NAMALWA (cell line): ENCODE data around the gene UBE2Z.
"Not testable (repeated sequence)": the region's sequence is repeated elsewhere in the genome, so short reads cannot be mapped to it uniquely, and the experiment has no call there.

ENCODE experiments used
- DNase-seq: peaks from one replicate; pipeline ENCODE4 v3.0.0-alpha.2; 2015; ENCODE audit warnings: low spot score

Gene UBE2Z

DNA sequence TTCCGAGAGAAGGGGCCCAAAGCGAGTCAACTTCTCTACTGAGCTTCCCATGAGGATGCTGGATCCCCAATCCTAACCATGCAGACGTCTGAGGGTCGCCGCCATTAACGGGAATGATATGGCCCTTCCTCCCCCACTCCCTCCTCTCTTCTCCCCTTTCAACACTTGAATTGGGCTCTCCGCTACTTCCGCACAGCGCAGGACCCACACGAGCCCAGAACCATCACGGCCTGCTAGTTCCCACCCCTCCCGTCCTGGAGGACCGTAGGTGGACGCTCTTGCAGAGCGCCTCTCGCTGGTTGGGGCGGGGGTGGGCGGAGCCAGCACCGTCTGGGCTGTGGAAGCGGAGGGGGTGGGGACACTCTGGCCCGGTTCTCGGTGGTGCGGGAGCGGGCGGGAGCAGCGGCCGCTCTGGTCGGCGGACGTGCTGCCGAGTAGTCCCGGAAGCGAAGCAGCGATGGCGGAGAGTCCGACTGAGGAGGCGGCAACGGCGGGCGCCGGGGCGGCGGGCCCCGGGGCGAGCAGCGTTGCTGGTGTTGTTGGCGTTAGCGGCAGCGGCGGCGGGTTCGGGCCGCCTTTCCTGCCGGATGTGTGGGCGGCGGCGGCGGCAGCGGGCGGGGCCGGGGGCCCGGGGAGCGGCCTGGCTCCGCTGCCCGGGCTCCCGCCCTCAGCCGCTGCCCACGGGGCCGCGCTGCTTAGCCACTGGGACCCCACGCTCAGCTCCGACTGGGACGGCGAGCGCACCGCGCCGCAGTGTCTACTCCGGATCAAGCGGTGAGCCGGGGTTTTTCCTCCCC is at the start of gene UBE2Z:
UBE2Z (plus strand) TSS at position 361 of the 797 bp plus-strand sequence; CDS start at position 458, 97 bp downstream.
- peak; percentile 94 for DNase-seq

DNA sequence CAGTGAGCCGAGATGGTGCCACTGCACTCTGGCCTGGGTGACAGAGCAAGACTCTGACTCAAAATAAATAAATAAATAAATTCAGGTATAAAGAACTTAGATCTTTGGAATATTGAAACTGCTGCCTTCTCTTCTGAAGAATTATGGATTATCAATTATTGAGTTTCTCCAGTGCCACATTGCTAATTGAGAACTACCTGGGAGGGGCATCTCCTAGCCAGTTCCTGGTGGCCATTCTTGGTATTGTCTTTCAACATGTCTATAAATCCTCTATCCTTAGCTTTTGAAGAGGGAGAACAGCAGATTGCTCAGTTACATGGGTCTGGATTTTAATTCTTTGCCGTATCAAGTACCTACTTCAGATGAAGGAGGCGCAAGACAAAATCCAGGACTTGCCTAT is 48.2 kb upstream of the UBE2Z start:
- no peak for DNase-seq

DNA sequence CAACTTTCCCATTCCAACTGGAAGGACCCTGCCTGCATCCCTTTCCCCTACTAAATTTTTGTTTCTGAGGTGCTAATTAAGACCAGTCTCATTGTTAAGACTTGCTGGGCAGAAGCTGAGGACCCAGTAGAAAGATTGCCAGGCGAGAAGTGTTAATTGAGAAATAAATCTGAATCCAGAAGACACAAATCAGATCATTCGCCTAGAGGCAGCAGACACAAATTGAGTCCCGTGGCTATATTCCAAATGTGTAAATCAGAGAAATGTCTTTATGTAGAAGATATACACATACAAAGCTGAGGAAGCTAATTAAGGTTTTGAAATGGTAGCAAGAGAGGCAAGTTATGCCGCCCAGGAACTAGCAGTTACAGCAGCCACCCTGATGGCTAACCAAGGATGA is 47.8 kb upstream of the UBE2Z start:
- no peak for DNase-seq

DNA sequence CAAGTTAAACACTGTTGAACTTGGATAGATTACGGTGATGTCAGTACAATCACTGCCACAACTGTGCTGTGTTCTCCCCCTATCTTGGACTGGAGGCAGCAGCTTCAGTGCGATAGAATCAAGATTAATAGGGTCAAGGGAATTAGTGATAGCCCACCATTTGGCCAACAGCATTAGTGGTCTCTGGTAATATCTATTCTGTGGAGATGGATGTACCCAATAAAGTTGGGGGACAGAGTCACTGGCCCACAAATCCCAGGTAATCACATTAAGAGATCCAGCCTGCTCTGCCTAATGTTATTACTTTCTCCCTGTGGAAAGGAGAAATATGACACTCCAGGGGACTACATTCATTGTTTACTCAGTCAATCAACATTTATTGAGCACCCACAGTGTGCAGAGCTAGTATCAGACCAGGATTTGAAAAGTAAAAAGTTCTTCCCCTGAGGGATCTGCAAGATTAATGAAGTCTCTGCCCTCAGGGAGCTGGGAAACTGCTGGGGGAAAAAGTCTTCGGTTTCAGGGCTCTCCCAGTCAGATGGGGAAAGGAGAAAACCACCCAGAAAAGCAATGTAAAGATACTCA is 39.2 kb upstream of the UBE2Z start:
- no peak for DNase-seq

DNA sequence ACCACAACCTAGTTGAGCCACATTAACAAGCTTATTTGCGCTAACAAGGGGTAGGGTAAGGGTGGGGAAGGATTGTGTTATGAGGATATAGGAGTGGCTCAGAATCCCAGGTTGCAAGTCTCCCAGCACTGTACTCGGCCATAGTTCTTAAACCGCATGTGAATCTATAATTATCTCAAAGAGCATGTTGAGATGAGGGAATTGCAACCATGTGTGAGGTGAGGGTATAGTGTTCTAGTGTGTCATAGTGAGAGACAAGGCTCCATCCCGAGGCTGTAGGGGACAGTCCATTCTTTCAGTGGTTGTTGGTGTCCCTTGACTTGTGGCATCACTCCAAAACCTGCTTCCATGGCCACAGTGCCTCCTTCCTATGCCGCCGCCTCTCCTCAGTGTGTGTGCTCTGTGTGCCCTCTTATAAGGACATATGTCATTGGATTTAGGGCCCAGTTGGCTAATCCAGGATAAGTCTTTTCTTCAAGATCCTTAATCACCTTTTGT is 38.3 kb upstream of the UBE2Z start:
- DNase-seq = no peak

DNA sequence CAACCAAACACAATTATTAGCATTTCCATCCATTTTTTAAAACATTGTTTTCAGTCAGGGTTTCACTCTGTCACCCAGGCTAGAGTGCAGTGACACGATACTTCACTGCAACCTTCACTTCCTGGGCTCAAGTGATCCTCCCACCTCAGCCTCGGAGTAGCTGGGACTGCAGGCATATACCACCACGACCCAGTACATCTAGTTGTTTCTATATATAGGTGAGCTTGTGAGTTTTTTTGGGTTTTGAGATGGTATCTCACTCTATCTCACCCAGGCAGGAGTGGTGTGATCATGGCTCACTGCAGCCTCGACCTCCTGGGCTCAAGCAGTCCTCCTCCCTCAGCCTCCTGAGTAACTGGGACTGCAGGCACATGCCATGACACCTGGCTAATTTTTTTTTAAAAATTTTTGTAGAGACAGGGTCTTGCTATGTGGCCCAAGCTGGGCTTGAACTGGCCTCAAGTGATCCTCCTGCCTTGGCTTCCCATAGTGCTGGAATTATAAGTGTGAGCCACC is 37.1 kb upstream of the UBE2Z start:
- DNase-seq = no peak

DNA sequence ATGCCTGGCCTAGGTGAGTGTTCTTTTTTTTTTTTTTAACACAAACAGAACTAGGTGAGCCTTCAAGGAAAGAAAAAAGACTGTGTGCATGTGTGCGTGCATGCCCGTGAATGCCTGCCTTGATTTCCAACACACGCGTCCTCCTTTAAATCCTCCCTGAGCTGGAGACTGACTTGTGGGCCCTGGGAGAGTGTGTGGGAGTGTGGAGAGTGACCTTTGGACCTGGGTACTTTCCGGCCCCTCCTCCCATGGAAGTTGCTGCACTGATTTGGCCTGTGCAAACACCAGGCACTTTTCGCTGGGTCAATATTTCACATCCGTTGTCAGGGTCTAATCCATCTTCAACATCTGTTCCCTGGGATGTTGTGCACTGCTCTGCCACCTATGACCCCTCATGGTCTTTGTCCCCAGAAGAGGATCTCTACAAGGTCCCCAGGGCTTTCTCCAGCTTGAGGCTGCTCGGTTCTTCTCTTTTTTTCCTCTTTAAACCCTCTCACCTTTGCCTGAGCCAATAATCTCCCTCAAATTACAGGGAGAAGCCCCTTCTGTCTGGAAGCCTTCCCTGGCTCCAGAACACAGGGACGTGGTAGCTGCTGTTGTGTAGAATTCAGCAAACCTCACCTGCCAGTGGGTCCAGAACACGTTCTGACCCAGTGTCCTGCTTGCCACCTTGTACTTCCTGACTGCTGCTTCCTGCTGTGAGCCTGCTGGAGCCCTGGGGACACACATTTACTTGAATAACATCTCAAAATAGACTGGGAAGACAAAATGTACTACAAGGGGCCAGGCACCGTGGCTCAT is 36.5 kb upstream of the UBE2Z start:
- no peak for DNase-seq

DNA sequence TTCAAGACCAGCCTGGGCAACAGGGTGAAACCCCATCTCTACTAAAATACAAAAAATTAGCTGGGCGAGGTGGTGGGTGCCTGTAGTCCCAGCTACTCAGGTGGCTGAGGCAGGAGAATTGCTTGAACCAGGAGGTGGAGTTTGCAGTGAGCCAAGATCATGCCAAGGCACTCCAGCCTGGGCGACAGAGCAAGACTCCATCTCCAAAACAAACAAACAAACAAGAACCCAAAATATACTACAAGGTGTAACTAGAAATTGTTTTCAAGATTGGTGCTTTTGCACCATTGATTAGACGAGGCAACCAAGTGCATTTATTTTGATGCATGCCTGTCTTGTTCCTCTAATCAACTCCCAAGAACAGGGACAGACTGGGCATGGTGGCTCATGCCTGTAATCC is 35.8 kb upstream of the UBE2Z start:
- not testable (repeated sequence) for DNase-seq

DNA sequence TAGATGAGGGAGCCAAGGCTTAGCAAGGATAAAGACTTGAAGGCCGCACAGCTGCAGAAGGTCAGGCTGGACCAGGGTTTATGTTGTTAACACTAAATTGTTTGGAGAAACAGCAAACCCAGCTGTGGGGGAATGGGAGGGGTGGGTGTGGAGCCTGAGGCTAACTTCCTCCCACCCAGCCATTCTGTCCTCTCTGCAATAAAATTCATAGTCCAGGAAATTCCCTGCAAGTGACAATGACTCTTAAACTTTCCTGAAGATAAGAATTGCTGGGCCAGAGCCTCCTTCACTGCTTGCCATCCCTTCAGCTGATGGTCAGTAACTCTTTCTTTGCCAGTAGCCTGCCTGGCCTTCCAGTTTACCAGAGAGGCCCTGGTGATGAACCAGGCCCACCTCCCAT is 35.0 kb upstream of the UBE2Z start:
- no peak for DNase-seq

DNA sequence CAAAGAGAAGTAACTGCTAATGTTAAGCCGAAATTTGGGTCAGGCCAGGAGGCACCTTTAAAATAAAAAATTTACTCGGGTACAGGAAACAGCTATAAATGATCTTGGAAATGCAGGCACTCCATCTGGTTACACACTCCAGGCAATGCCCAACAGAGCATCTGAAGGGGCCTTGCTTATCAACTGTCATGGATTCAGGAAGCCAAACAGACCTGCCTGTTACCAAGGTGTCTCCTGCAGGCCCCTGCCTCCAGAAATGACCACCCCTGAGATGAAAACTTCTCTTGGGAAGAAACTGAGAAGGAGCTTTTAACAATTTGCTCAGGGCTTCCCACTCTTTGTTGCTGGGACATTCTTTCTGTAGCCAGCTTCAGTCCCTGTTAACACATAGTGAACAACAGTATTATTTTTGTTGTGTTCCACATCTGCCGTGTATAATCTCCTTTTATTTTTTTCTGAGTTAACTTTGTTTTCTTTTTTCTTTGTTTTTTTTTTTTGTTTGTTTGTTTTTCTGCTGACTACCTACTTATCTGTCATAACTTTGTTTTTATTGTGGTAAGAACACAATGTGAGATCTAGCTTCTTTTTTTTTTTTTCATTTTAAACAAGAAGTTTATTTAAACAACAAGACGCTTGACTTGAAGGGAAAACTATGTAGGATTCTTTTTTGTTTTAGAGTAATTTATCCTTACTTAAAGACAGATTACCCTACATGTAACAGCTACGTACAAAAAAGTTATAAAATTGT is 34.3 kb upstream of the UBE2Z start:
- no peak for DNase-seq

DNA sequence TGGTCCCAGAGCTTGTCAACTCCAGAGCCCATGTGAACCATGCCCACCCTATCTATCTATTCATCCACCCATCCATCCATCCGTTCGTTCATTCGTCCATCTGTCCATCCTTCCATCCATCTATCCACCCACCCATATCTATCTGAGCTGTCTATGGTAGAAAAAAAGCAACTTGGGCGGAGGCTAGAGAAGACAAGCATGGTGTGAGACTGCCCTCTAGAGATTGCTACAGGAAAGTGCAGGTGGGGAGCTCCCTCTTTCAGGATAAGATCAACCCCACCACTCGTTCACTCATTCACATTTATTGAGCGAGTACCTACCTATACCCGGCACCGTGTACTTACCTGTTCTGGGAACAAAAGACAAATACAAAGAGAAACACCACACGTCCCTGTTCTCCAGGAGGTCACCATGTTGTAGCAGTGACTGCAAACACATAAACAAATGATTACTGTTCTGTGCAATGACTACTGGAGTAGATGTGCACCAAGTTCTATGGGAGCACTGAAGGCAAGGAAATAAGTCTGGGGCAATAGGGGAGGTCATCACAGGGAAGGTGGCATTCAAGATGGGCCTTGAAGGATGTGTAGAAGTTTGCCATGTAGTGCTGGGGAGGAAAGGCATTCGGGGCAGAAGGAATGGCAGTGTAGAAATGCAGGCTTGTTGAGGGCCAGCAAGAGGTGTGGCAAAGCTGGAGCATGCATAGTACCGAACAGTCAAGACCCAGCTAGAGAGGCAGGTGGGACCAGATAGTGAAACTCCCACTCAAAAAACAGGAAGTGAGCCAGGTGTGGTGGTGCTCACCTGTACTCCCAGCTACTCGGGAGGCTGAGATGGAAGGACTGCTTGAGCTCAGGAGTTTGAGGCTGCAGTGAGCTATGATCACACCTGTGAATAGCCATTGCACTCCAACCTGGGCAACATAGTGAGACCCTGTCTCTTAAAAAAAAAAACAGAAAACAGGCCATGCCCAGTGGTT is 29.0 kb upstream of the UBE2Z start:
- peak; percentile 83 for DNase-seq

DNA sequence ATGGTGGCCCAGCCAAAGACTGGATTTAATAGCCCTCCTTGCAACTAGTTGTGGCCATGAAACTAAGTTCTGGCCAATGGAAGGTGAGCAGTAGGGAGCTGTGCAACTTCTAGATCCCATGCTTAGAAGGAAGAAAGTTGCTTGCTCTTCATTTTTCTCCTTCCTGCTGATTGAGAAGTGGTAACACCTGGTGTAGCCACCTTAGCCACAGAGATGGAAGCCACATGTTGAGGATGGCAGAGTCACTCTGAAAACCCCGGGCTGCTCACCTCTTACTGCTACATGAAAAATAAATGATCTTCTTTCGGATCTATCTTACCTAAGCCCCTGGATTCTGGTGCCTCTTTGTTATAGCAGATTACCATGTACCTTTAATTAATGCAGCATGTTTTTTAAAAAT is 25.9 kb upstream of the UBE2Z start:
- DNase-seq = no peak

DNA sequence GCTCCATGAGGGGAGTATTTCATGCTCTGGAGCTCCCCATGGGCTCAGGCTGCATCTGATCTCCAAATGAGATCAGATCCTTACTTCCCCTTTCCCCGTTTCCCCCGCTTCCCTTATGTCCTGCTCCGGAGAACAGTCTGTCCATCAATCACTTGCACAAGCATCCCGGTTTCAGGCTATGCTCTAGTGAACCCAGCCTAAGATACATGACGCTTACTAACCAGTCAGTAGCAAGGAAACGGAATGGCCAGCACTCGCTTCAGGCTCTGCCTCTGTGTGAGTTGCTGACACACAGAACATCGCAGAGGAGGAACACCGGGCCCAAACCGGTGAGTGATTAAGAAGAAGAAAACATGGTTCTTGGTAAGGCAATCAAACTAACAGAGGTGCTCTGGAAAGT is 25.0 kb upstream of the UBE2Z start:
- no peak for DNase-seq

DNA sequence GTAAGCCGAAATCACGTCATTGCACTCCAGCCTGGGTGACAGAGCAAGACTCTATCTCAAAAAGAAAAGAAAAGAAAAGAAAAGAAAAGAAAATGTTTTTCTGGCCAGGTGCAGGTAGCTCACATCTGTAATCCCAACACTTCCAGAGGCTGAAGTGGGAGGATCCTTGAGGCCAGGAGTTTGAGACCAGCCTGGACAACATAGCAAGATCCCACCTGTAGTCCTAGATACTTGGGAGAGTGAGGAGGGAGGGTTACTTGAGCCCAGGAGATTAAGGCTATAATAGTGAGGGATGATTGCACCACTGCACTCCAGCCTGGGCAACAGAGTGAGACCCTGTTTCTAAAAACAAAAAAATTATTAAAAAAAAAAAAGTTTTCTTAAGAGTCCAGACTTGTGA is 18.1 kb upstream of the UBE2Z start:
- no peak for DNase-seq

DNA sequence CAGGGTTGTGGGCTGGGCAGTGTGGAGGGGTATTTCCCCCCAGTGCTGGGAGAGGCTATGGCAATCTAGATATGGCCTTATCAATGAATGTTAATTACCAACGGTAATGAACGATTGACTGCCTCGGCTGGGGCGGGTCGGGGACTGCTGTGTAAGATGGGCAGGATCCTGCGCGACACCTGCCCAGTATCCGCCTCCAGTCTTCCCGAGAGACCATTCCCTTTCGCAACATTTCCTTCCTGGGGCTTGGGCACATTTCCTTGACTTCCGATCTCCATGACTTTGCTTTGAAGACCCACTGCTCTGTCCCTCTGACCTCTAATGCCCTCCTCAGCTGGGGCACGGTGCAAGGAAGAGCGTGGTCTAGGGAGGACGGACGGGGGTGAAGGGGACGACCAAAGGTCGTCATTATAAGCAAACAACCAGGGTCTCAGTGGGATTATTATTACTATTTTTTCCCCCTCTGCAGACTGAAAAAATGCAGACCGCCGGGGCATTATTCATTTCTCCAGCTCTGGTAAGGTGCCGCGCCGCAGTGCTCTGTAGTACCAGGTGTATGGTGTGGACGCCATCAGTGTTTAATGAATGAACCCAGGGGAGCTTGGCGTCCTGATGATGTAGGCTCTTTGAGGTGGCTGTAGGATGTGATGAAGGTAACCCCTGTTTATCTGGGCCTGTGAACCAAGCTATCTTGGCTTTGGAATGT is 15.1 kb upstream of the UBE2Z start:
- DNase-seq = no peak

DNA sequence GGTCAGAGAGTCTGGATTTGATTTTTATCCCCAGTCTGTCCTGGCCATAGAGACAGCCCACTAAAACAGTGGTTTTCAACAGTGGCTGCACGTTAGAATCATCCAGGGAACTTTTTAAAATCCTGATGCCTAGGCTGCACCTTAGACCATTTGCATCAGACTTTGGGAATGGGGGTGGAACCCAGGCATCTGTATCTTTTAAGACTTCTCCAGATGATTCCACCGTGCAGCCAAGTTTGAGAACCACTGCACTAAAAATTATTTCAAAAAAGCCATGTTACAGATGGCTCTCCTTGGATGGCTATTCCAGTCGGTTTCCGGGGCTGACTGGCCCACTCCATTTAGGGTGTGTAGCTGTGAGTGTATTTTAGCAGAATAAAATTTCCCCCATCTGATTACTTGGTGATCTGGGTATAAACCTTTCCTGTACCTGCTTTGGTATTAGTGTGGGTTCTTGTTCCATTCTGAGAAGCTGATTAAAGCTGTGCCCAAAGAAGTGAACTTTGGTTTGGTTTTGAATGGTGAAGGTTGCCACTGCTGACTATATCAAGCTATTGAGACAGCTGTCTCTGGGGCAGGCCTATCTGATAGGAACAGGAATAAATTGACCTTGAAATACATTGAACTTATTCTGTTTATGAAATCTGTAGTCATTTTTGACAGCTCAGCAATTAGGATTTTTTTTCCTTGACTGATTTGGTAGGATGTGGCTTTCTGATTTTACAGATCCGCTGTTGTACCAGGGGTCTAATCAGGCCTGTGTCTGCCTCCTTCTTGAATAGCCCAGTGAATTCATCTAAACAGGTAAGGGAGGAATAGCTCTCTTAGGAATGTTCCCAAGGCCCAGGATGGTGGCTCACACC is 14.3 kb upstream of the UBE2Z start:
- no peak for DNase-seq

DNA sequence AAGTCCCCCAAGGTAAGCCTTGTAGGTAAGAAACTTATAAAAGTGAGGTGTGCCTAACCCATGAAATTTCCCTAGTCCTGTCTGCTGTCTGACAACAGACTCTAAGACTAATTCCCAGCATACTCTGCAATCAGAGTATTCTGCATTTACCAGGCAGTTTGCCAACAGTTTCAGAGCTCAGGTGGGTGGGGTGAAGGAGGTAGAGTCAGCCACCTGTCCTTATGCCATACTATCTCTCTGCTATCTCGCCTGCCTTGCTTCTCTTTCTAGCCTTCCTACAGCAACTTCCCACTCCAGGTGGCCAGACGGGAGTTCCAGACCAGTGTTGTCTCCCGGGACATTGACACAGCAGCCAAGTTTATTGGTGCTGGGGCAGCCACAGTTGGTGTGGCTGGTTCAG is 13.3 kb upstream of the UBE2Z start:
- DNase-seq = no peak

DNA sequence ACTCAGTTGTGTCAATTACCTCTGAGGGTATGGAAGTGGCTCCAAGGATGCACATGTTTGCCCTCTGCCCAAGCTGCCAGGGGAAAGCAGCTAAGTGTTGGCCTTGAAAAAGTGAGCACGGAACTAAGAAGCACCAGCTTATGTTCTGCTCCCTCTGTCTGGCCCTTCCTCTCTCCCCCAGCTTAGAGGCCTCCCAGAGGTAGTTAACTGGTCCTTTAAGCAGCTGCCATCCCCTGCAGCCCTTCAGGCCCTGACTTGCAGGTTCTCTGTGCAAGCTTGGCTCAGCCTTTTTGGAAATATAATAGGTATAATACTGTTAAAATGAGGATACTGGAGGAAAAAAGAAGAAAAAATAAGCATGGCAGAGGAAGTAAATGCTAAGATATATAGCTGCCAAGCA is 7.0 kb upstream of the UBE2Z start:
- no peak for DNase-seq

DNA sequence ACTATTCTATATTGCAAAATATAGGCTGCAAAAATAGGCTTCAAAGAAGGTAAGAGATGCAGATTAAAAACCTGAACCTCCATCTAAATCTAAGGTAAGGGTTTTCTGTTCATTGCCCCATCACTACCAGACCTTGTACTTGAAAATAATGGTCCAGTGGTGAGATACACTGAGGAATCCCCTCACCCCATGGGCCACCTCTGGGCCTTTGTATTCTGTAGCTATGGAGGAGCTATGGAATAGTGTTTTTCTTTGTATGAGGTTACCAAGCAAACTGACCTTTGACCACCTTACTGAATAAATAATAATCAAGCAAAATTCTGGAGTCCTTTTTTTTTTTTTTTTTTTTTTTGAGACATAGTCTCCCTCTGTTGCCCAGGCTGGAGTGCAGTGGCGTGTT is 4.8 kb upstream of the UBE2Z start:
- no peak for DNase-seq
